Measurements from ENCODE around the gene AGBL4. TPM values are rescaled to one million over a fixed set of nuclear protein-coding genes. Genes with fewer than 3 reads are reported as not detected.

Gene AGBL4
- total and polyA plus RNA-seq, 9 of the 15 experiments (the other 6 are each of a cell fraction or from before 2014, with no cell fraction given) = 0.11 TPM; not detected in 7

- Histone ChIP-seq H3K27ac (ENCODE audit: extremely low read depth, low read depth, low read length) (no peak overlapping the region), H3K9me1 (ENCODE audit: control insufficient read depth, insufficient read depth, low read length) (no peaks in the 10 kb centered on the region), H3K4me2 (ENCODE audit: insufficient read depth, low read length) (no peak overlapping the region), H3K4me1 (replicated peaks in 1 of 2; ENCODE audit: control insufficient read depth in 2 of 2, insufficient read depth in 2 of 2, low read length in 2 of 2) (no peaks in the 10 kb centered on the region), H3K9me3 (replicated peaks; ENCODE audit: control insufficient read depth, insufficient read depth, low read depth, low read length) (no peaks in the 10 kb centered on the region), H3K4me3 (no peak overlapping the region), H3K36me3 (ENCODE audit: control insufficient read depth, insufficient read depth, low read length) (no peaks in the 10 kb centered on the region), H4K20me1 (replicated peaks; ENCODE audit: control insufficient read depth, insufficient read depth, low read length) (no peaks in the 10 kb centered on the region), H2AFZ (ENCODE audit: low read depth, low read length) (no peak overlapping the region), H3K27me3 (ENCODE audit: control insufficient read depth in 2 of 2, insufficient read depth in 2 of 2, low read length in 2 of 2) (no peaks in the 10 kb centered on the region), H3K79me2 (ENCODE audit: control insufficient read depth, insufficient read depth, low read length) (no peaks in the 10 kb centered on the region), H3K9ac (ENCODE audit: insufficient read depth in 1 of 2, low read depth in 2 of 2, low read length in 2 of 2) (no peak overlapping the region)
- ChIA-PET CTCF (ENCODE audit: low intra/inter-chr PET ratio) (no interaction called here), POLR2A (no interaction called here)
- FAIRE-seq (no peak), DNase-seq (ENCODE audit: extremely low read depth in 1 of 4, low spot score in 3 of 4) (no peak), ATAC-seq (no peak)
- in situ Hi-C loops (cut with MboI) (no loop called here), intact Hi-C loops (cut with micrococcal nuclease) (no loop called here)
- no peak for TF ChIP-seq SMARCB1 (IDR thresholded peaks at IDR 0.05; ENCODE audit: insufficient read length, low read depth)
- TF ChIP-seq ZBTB1 (CRISPR knock-in tag; IDR thresholded peaks at IDR 0.05; ENCODE audit: borderline replicate concordance, low read depth) = no peak
- no peak for TF ChIP-seq ZNF354B (CRISPR knock-in tag; IDR thresholded peaks at IDR 0.05)
- BruUV-seq (replicated peaks) = no TSS peak
Observed at GRCh38 chr1:48790397-48790796, 1233.4 kb downstream of the AGBL4 start.

- Histone ChIP-seq H3K9ac (ENCODE audit: insufficient read depth in 1 of 2, low read depth in 2 of 2, low read length in 2 of 2) (no peak overlapping the region), H3K9me1 (ENCODE audit: control insufficient read depth, insufficient read depth, low read length) (no peaks in the 10 kb centered on the region), H3K79me2 (ENCODE audit: control insufficient read depth, insufficient read depth, low read length) (no peaks in the 10 kb centered on the region), H3K9me3 (replicated peaks; ENCODE audit: control insufficient read depth, insufficient read depth, low read depth, low read length) (no peaks in the 10 kb centered on the region), H3K27ac (ENCODE audit: extremely low read depth, low read depth, low read length) (no peak overlapping the region), H2AFZ (ENCODE audit: low read depth, low read length) (no peak overlapping the region), H3K27me3 (ENCODE audit: control insufficient read depth in 2 of 2, insufficient read depth in 2 of 2, low read length in 2 of 2) (no peaks in the 10 kb centered on the region), H3K36me3 (ENCODE audit: control insufficient read depth, insufficient read depth, low read length) (no peaks in the 10 kb centered on the region), H4K20me1 (replicated peaks; ENCODE audit: control insufficient read depth, insufficient read depth, low read length) (no peaks in the 10 kb centered on the region), H3K4me2 (ENCODE audit: insufficient read depth, low read length) (no peak overlapping the region), H3K4me3 (no peak overlapping the region), H3K4me1 (replicated peaks in 1 of 2; ENCODE audit: control insufficient read depth in 2 of 2, insufficient read depth in 2 of 2, low read length in 2 of 2) (no peaks in the 10 kb centered on the region)
- ChIA-PET POLR2A (no interaction called here), CTCF (ENCODE audit: low intra/inter-chr PET ratio) (no interaction called here)
- BruUV-seq (replicated peaks) = no TSS peak
- in situ Hi-C loops (cut with MboI) = no loop called here
- no peak for DNase-seq (ENCODE audit: extremely low read depth in 1 of 4, low spot score in 3 of 4)
- intact Hi-C loops (cut with micrococcal nuclease) = no loop called here
- TF ChIP-seq TAF9B (IDR thresholded peaks at IDR 0.05; ENCODE audit: partially characterized antibody) (no peak), ZBTB40 (IDR thresholded peaks at IDR 0.05) (no peak), ZBTB40 (CRISPR knock-in tag; IDR thresholded peaks at IDR 0.05) (no peak), TRIM28 (IDR thresholded peaks at IDR 0.05) (no peak), ZNF124 (CRISPR knock-in tag; IDR thresholded peaks at IDR 0.05) (no peak)
- WGBS (ENCODE audit: insufficient coverage, low coverage, missing lambda C conversion rate) = 0% methylated on average over 4 of the region's 4 CpGs
- no peak for ATAC-seq
- no peak for FAIRE-seq
Observed at GRCh38 chr1:48789903-48790302, 1233.9 kb downstream of the AGBL4 start.
